Measurements from ENCODE around the gene JAG1.

DNA sequence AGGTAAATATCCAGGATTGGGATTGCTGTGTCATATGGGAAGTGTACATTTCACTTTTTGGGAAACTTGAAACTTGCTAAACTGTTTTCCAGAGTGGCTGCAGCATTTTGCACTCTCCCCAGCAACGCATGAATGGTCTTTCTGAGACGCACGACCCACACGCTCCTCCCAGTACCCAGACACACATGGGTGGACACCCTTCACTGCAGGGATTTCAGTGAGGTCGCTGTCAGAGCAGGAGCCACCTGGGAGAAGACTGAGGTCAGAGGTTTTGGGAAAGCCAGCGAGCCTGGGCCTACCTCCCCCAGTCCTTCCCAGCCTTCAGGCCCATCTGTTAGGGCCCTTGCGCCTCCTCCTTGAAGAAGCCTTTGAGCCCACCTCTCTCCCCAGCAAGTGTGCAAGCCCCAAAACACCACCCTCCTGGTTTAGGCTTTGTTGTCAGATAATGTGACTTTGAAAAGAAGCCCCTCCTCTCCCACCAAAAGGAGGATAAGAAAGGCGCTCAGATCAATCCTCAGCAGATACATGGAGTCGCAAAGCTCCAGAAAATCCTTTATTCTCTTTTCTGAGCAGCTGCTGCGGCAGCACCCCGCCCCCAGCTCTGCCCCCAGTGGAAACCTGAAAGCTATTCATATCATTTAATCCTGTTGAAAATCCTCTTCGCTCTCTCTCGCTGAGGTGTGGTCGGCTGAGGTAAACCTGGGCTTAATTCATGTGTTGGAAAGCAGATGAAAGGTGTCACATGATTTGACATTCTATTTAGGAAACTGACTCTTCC is 12.7 kb upstream of the JAG1 start:
- TF ChIP-seq, protein P1, sequence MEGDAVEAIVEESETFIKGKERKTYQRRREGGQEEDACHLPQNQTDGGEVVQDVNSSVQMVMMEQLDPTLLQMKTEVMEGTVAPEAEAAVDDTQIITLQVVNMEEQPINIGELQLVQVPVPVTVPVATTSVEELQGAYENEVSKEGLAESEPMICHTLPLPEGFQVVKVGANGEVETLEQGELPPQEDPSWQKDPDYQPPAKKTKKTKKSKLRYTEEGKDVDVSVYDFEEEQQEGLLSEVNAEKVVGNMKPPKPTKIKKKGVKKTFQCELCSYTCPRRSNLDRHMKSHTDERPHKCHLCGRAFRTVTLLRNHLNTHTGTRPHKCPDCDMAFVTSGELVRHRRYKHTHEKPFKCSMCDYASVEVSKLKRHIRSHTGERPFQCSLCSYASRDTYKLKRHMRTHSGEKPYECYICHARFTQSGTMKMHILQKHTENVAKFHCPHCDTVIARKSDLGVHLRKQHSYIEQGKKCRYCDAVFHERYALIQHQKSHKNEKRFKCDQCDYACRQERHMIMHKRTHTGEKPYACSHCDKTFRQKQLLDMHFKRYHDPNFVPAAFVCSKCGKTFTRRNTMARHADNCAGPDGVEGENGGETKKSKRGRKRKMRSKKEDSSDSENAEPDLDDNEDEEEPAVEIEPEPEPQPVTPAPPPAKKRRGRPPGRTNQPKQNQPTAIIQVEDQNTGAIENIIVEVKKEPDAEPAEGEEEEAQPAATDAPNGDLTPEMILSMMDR (conservative IDR thresholded peaks at IDR 0.05; ENCODE audit: low read depth, low read length) = no peak
- no peak for TF ChIP-seq POLR2A (IDR thresholded peaks at IDR 0.05; ENCODE audit: low read depth, low read length)
- TF ChIP-seq, protein P2, sequence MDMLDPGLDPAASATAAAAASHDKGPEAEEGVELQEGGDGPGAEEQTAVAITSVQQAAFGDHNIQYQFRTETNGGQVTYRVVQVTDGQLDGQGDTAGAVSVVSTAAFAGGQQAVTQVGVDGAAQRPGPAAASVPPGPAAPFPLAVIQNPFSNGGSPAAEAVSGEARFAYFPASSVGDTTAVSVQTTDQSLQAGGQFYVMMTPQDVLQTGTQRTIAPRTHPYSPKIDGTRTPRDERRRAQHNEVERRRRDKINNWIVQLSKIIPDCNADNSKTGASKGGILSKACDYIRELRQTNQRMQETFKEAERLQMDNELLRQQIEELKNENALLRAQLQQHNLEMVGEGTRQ (IDR thresholded peaks at IDR 0.05; ENCODE audit: low read depth, low read length) = no peak
- TF ChIP-seq MAZ (IDR thresholded peaks at IDR 0.05; ENCODE audit: borderline replicate concordance, low read depth, low read length) = no peak
- no peak for TF ChIP-seq CHD1 (IDR thresholded peaks at IDR 0.05; ENCODE audit: low read depth, low read length)
- no peak for TF ChIP-seq SMC3 (IDR thresholded peaks at IDR 0.05; ENCODE audit: low read depth, low read length)
- no peak for TF ChIP-seq NFE2L2 (IDR thresholded peaks at IDR 0.05; ENCODE audit: low read depth, low read length)
- TF ChIP-seq, protein P3, sequence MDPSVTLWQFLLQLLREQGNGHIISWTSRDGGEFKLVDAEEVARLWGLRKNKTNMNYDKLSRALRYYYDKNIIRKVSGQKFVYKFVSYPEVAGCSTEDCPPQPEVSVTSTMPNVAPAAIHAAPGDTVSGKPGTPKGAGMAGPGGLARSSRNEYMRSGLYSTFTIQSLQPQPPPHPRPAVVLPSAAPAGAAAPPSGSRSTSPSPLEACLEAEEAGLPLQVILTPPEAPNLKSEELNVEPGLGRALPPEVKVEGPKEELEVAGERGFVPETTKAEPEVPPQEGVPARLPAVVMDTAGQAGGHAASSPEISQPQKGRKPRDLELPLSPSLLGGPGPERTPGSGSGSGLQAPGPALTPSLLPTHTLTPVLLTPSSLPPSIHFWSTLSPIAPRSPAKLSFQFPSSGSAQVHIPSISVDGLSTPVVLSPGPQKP (IDR thresholded peaks at IDR 0.05; ENCODE audit: borderline replicate concordance, low read depth, low read length) = no peak
- no peak for TF ChIP-seq RCOR1 (IDR thresholded peaks at IDR 0.05; ENCODE audit: insufficient replicate concordance, low read length)

All from IMR-90 (cell line).